K562 (cell line): ENCODE measurements around the gene PPP1R13B. TPM values are rescaled to one million over a fixed set of nuclear protein-coding genes. Genes with fewer than 3 reads are reported as not detected.

Experiments used
- ATAC-seq: fragments of 200-7000 bp; cut with Tn5 transposase; 3 replicates; pipeline ENCODE4 v1.9.1; 2020; ENCODE audit warnings: moderate library complexity
- BruUV-seq: library from RNA; stranded (reverse); fragments of 400-500 nt; replicated peaks from 2 replicates; lab custom pipeline; 2021; lab: Mats Ljungman, UMichigan
- CTCF ChIA-PET: fragments of 300-600 bp; formaldehyde crosslinking; extraction: SDS; loops from one replicate; lab custom pipeline; 2021; ENCODE audit warnings: low intra/inter-chr PET ratio; lab: Yijun Ruan, JAX
- POLR2A ChIA-PET: fragments of 300-600, 350-650 bp; sonication (Branson Sonifier 250); formaldehyde crosslinking; extraction: SDS; loops from one replicate; lab custom pipeline; 2021; ENCODE audit warnings: antibody characterized with exemption, inconsistent platforms; lab: Yijun Ruan, JAX
- DNase-seq, 4 experiments: peaks; one replicate each; pipeline versions ENCODE4 v3.0.0 to v3.0.0-alpha.2; 2011 to 2018; ENCODE audit warnings: low spot score in 3 of 4, mixed read lengths in 3 of 4; ENCODE audit errors: extremely low read depth in 1 of 4
- FAIRE-seq: peaks from 2 replicates; lab custom pipeline; 2011; peaks lifted over from hg19 to GRCh38; lab: Jason Lieb, UNC
- H2AFZ ChIP-seq: 2 replicates; pipeline ENCODE4 v1.6.0; 2011; ENCODE audit warnings: low read depth, low read length, control low read depth, inconsistent platforms
- H3K27ac ChIP-seq: fragments of 200-600 bp; 3 replicates; pipeline ENCODE4 v1.8.0; 2011; ENCODE audit warnings: low read depth, mild to moderate bottlenecking, control low read depth, inconsistent platforms, low read length, moderate library complexity, mixed read lengths; ENCODE audit errors: extremely low read depth
- H3K27me3 ChIP-seq, 2 experiments: fragments of 300-600 bp in 1 of 2; 2 replicates in 1 of 2; 3 replicates in 1 of 2; pipeline versions ENCODE4 v1.6.0 to v1.8.0; 2011; ENCODE audit warnings: inconsistent platforms in 2 of 2, low read length in 2 of 2, mild to moderate bottlenecking in 1 of 2, mixed read lengths in 1 of 2, moderate library complexity in 1 of 2; ENCODE audit not compliant: control insufficient read depth in 2 of 2, insufficient read depth in 2 of 2
- H3K36me3 ChIP-seq: fragments of 300-600 bp; 3 replicates; pipeline ENCODE4 v1.8.0; 2011; ENCODE audit warnings: mild to moderate bottlenecking, low read length, inconsistent platforms; ENCODE audit not compliant: control insufficient read depth, insufficient read depth
- H3K4me1 ChIP-seq, 2 experiments: fragments of 200-600 bp in 1 of 2; replicated peaks in 1 of 2; 2 replicates in 1 of 2; 3 replicates in 1 of 2; pipeline versions ENCODE4 v1.5.1 to v1.8.0; 2011; ENCODE audit warnings: inconsistent platforms in 2 of 2, low read length in 2 of 2, mild to moderate bottlenecking in 1 of 2, mixed read lengths in 1 of 2, moderate library complexity in 1 of 2; ENCODE audit not compliant: control insufficient read depth in 2 of 2, insufficient read depth in 2 of 2
- H3K4me2 ChIP-seq: 2 replicates; pipeline ENCODE4 v1.6.1; 2011; ENCODE audit warnings: low read length, control low read depth, inconsistent platforms, mixed read lengths; ENCODE audit not compliant: insufficient read depth
- H3K4me3 ChIP-seq: fragments of 200-600 bp; sonication (generic), shearing (Covaris generic); 2 replicates; pipeline ENCODE4 v1.5.1; 2016; ENCODE audit warnings: control low read depth, inconsistent platforms
- H3K79me2 ChIP-seq: fragments of 200-600 bp; 3 replicates; pipeline ENCODE4 v1.8.0; 2011; ENCODE audit warnings: low read length, inconsistent platforms; ENCODE audit not compliant: control insufficient read depth, insufficient read depth
- H3K9ac ChIP-seq, 2 experiments: 2 replicates each; pipeline versions ENCODE4 v1.6.0 to v1.6.1; 2011; ENCODE audit warnings: low read depth in 2 of 2, low read length in 2 of 2, control low read depth in 1 of 2, inconsistent platforms in 1 of 2, mild to moderate bottlenecking in 1 of 2, mixed read lengths in 1 of 2; ENCODE audit not compliant: insufficient read depth in 1 of 2
- H3K9me1 ChIP-seq: one replicate; pipeline ENCODE4 v1.6.0; 2011; ENCODE audit warnings: inconsistent platforms, mild to moderate bottlenecking, low read length, moderate library complexity; ENCODE audit not compliant: control insufficient read depth, insufficient read depth
- H3K9me3 ChIP-seq: replicated peaks from 2 replicates; pipeline ENCODE4 v1.5.1; 2011; ENCODE audit warnings: low read depth, low read length, inconsistent platforms; ENCODE audit not compliant: control insufficient read depth, insufficient read depth
- H4K20me1 ChIP-seq: replicated peaks from 2 replicates; pipeline ENCODE4 v1.6.1; 2011; ENCODE audit warnings: low read length, inconsistent platforms, mixed read lengths; ENCODE audit not compliant: control insufficient read depth, insufficient read depth
- BDP1 ChIP-seq: IDR thresholded peaks from 3 replicates; pipeline ENCODE4 v1.6.1; 2011; ENCODE audit not compliant: insufficient read length, insufficient read depth
- FIP1L1 ChIP-seq: fragments of 200-400 bp; formaldehyde crosslinking; IDR thresholded peaks from 2 replicates; pipeline ENCODE4 v1.6.1; 2018; ENCODE audit warnings: mild to moderate bottlenecking, low read depth, low read length; ENCODE audit not compliant: poor library complexity, severe bottlenecking
- POLR2G ChIP-seq: fragments of 200-400 bp; formaldehyde crosslinking; IDR thresholded peaks from 2 replicates; pipeline ENCODE4 v1.6.1; 2017; ENCODE audit warnings: low read depth, mild to moderate bottlenecking, antibody characterized with exemption, low read length, moderate library complexity
- STAT5A ChIP-seq: IDR thresholded peaks from 2 replicates; pipeline ENCODE4 v1.6.1; 2012; ENCODE audit warnings: low read length, inconsistent platforms, borderline replicate concordance
- WGBS: fragments of 100-300 bp; shearing (Covaris generic); methylation state at CpG from one replicate; pipeline ENCODE4 v1.1.6; 2016; ENCODE audit warnings: low coverage, mixed read lengths; ENCODE audit not compliant: insufficient coverage; ENCODE audit errors: missing lambda C conversion rate; 5-methylcytosine and 5-hydroxymethylcytosine counted together
- in situ Hi-C: fragments of 300-500 bp; cut with MboI; formaldehyde crosslinking; loops from 4 replicates; pipeline ENCODE4 v1.15.0; 2018; ENCODE audit warnings: inconsistent platforms, mixed read lengths
- intact Hi-C: fragments of 100-400 bp; cut with micrococcal nuclease; formaldehyde crosslinking; loops from 2 replicates; pipeline ENCODE4 v1.14.2; 2022
- polyA plus RNA-seq, 8 experiments: library from polyadenylated mRNA; depleted of rRNA in 4 of 8; stranded (reverse) in 5 of 8; unstranded in 3 of 8; fragments of >200 nt; fragmentation: Nextera tagmentation in 2 of 8; fragmentation: Illumina TruSeq in 1 of 8; extraction: Ambion mirVana in 2 of 8; extraction: Trizol in 1 of 8; gene quantifications; 2 replicates each; pipeline versions ENCODE4 v1.2.1 to v1.2.3, GENCODE V29; 2011 to 2014; ENCODE audit warnings: inconsistent platforms in 1 of 8, missing spikeins in 1 of 8
- total RNA-seq, 7 experiments: library from RNA; depleted of rRNA in 6 of 7; stranded (reverse); fragments of >200 nt in 6 of 7; fragmentation: Illumina TruSeq in 2 of 7; extraction: Trizol in 2 of 7; gene quantifications; 2 replicates each; pipeline versions ENCODE4 v1.2.1 to v1.2.3, GENCODE V29; 2011 to 2021; ENCODE audit warnings: low replicate concordance in 1 of 7
- TF ChIP-seq, protein P1 (sequence below), 2 experiments: fragments of 450-650 bp in 1 of 2; IDR thresholded peaks; 2 replicates each; pipeline ENCODE4 v1.6.1; 2011 to 2017; ENCODE audit warnings: low read depth in 2 of 2, antibody characterized with exemption in 1 of 2, borderline replicate concordance in 1 of 2, low read length in 1 of 2, mild to moderate bottlenecking in 1 of 2, mixed read lengths in 1 of 2; ENCODE audit not compliant: control insufficient read depth in 1 of 2

Gene PPP1R13B
- total and polyA plus RNA-seq, 9 of the 15 experiments (the other 6 are each of a cell fraction or from before 2014, with no cell fraction given) = 0.03 to 1.7 (median 0.15) TPM

DNA sequence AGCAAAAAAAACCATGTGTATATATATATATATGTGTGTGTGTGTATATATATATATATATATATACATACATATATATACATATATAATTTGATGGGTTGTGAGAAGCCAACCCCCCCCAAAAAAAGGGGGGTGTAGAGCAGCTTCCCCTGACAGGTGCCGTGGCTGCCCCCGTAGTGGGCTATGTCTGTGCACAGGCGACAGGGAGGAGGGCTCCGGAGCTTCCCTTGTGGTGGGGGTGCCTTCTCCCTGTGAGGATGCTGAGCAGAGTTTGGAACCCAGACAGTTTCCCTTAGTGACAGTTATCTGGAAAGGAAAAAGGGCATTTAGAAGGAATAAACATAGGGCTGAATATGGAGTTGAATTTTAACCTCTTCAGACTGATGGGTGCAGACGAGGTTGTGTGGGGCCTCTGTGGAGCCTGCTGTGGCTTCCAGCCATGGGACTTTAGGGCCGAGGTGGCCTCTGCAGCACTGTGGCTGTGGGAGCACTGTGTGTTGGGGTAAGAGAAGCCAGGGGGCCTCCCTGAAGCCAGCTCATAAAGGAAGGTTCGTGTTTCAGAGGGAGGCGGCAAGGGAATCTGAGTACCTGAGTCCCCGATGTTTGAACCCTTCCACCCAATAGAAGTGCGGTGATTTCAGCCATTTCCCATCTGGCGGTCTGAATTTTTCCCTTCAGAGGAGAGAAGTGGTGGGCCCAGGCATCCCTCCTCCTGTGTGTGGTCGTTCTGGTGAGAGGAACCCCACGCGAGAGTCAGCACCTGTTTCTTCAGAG lies 151.9 kb downstream of the PPP1R13B start:
- peaks cover 70% of the 10 kb centered on the region; the same call in 2 of the 3 replicates for H3K36me3 ChIP-seq
- BruUV-seq = no TSS peak
- H3K4me1 ChIP-seq = peaks cover 0 to 23% of the 10 kb centered on the region in 2 experiments; a peak in 2 of 5 replicates
- no peaks in the 10 kb centered on the region for H3K79me2 ChIP-seq
- ATAC-seq = no peak
- ChIA-PET POLR2A (interaction anchor here (0.7 to 1.5 kb wide), 3 partner anchors 9 to 15 kb away, joined by 3 to 4 read pairs (median 3); no protein-coding TSS in a partner anchor), CTCF (no interaction called here)
- no peaks in the 10 kb centered on the region for H3K9me3 ChIP-seq
- no peak for TF ChIP-seq BDP1
- no peak overlapping the region for H3K4me3 ChIP-seq
- 78% methylated on average over 9 of the region's 14 CpGs for WGBS
- H4K20me1 ChIP-seq = no peaks in the 10 kb centered on the region; the same call in 1 of the 2 replicates
- no peak for DNase-seq
- no peaks in the 10 kb centered on the region for H3K9me1 ChIP-seq
- intact Hi-C loops = no loop called here
- no peak overlapping the region for H3K4me2 ChIP-seq
- in situ Hi-C loops = no loop called here
- H3K27me3 ChIP-seq = no peaks in the 10 kb centered on the region
- no peak overlapping the region for H2AFZ ChIP-seq
- no peak overlapping the region for H3K27ac ChIP-seq
- FAIRE-seq = no peak
- H3K9ac ChIP-seq = no peak overlapping the region

DNA sequence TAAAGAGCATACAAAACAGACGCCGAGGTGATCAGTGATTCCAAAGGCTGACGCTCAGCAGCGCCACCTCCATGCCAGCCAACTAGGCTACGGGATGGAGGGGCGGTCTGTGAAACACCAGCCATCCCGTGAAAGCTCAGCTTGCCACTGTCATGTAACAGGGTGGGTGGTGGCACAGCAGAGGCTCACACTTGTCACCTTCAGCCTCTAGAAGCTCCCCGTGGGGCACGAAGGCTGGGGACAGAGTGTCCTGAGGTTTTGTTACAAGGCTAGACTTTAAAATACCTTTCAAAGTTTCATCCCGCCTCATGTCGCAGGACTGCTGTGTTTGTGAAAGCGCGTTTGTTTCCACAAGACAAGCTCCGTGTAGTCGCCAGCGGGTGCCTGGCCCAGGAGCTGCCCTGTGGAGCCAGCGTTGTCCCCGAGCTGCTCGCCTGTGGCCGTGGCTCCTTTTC lies 152.8 kb downstream of the PPP1R13B start:
- BruUV-seq = TSS peak; percentile 16
- H3K27me3 ChIP-seq = no peaks in the 10 kb centered on the region
- H3K4me3 ChIP-seq = no peak overlapping the region
- ChIA-PET POLR2A (interaction anchor here (0.9 to 1.5 kb wide), 2 partner anchors 8 to 14 kb away, joined by 3 to 4 read pairs; no protein-coding TSS in a partner anchor), CTCF (no interaction called here)
- intact Hi-C loops (no loop called here), in situ Hi-C loops (no loop called here)
- no peak overlapping the region for H3K27ac ChIP-seq
- H3K9me3 ChIP-seq = no peaks in the 10 kb centered on the region
- H3K4me2 ChIP-seq = no peak overlapping the region
- 89% methylated on average over 18 of the region's 20 CpGs for WGBS
- H3K79me2 ChIP-seq = no peaks in the 10 kb centered on the region
- H3K9ac ChIP-seq = no peak overlapping the region
- no peaks in the 10 kb centered on the region; the same call in 1 of the 2 replicates for H4K20me1 ChIP-seq
- H3K9me1 ChIP-seq = no peaks in the 10 kb centered on the region
- no peak overlapping the region for H2AFZ ChIP-seq
- peaks cover 0 to 15% of the 10 kb centered on the region in 2 experiments; a peak in 2 of 5 replicates for H3K4me1 ChIP-seq
- TF ChIP-seq STAT5A = no peak
- no peak for TF ChIP-seq FIP1L1
- TF ChIP-seq, protein P1, sequence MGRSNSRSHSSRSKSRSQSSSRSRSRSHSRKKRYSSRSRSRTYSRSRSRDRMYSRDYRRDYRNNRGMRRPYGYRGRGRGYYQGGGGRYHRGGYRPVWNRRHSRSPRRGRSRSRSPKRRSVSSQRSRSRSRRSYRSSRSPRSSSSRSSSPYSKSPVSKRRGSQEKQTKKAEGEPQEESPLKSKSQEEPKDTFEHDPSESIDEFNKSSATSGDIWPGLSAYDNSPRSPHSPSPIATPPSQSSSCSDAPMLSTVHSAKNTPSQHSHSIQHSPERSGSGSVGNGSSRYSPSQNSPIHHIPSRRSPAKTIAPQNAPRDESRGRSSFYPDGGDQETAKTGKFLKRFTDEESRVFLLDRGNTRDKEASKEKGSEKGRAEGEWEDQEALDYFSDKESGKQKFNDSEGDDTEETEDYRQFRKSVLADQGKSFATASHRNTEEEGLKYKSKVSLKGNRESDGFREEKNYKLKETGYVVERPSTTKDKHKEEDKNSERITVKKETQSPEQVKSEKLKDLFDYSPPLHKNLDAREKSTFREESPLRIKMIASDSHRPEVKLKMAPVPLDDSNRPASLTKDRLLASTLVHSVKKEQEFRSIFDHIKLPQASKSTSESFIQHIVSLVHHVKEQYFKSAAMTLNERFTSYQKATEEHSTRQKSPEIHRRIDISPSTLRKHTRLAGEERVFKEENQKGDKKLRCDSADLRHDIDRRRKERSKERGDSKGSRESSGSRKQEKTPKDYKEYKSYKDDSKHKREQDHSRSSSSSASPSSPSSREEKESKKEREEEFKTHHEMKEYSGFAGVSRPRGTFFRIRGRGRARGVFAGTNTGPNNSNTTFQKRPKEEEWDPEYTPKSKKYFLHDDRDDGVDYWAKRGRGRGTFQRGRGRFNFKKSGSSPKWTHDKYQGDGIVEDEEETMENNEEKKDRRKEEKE (IDR thresholded peaks at IDR 0.05; ENCODE audit: borderline replicate concordance in 1 of 2, control insufficient read depth in 1 of 2, low read depth in 2 of 2, low read length in 1 of 2) = no peak
- 0 out of 2 replicates have a peak, but pooled peaks have one; percentile 43 for TF ChIP-seq POLR2G
- ATAC-seq = no peak
- no peak for FAIRE-seq
- DNase-seq = no peak
- peaks cover 61% of the 10 kb centered on the region; the same call in 2 of the 3 replicates for H3K36me3 ChIP-seq
